Fibroblast of lung (primary cell): ENCODE measurements around the gene HBG1. TPM values are rescaled to one million over a fixed set of nuclear protein-coding genes. Genes with fewer than 3 reads are reported as not detected.

Source experiments
- DNase-seq, 2 donors: peaks; one replicate each; pipeline versions ENCODE4 v3.0.0 to v3.0.0-alpha.2; 2010; ENCODE audit warnings: low read depth in 2 of 2
- H2AFZ ChIP-seq: 2 replicates; pipeline ENCODE4 v1.5.1; 2012; ENCODE audit warnings: low read length, control low read depth, inconsistent platforms
- H3K27ac ChIP-seq: 2 replicates; pipeline ENCODE4 v1.5.1; 2011; ENCODE audit warnings: low read length, control low read depth; ENCODE audit not compliant: insufficient read depth
- H3K27me3 ChIP-seq: 2 replicates; pipeline ENCODE4 v1.5.1; 2011; ENCODE audit warnings: mild to moderate bottlenecking, low read length; ENCODE audit not compliant: control insufficient read depth, insufficient read depth
- H3K36me3 ChIP-seq: 2 replicates; pipeline ENCODE4 v1.5.1; 2011; ENCODE audit warnings: low read length; ENCODE audit not compliant: control insufficient read depth, insufficient read depth
- H3K4me1 ChIP-seq: 2 replicates; pipeline ENCODE4 v1.5.1; 2011; ENCODE audit warnings: low read length; ENCODE audit not compliant: control insufficient read depth, insufficient read depth; ENCODE audit errors: extremely low read depth
- H3K4me2 ChIP-seq: 2 replicates; pipeline ENCODE4 v1.5.1; 2011; ENCODE audit warnings: low read length, control low read depth; ENCODE audit not compliant: insufficient read depth; ENCODE audit errors: extremely low read depth
- H3K4me3 ChIP-seq, 4 experiments: fragments of 200-600 bp in 1 of 4; sonication (generic) in 1 of 4; replicated peaks in 1 of 4; 2 replicates each; pipeline ENCODE4 v1.5.1; 2011 to 2016; ENCODE audit warnings: low read length in 4 of 4, low read depth in 3 of 4, mild to moderate bottlenecking in 3 of 4, control low read depth in 2 of 4, inconsistent platforms in 1 of 4, mixed read lengths in 1 of 4; ENCODE audit not compliant: insufficient read depth in 1 of 4; ENCODE audit errors: control extremely low read depth in 1 of 4
- H3K79me2 ChIP-seq: 2 replicates; pipeline ENCODE4 v1.5.1; 2012; ENCODE audit warnings: mild to moderate bottlenecking, low read length, inconsistent platforms; ENCODE audit not compliant: control insufficient read depth, insufficient read depth
- H3K9ac ChIP-seq: 2 replicates; pipeline ENCODE4 v1.5.1; 2011; ENCODE audit warnings: mild to moderate bottlenecking, low read length, control low read depth; ENCODE audit not compliant: insufficient read depth
- H3K9me3 ChIP-seq: 2 replicates; pipeline ENCODE4 v1.5.1; 2012; ENCODE audit warnings: low read depth, low read length; ENCODE audit not compliant: control insufficient read depth, insufficient read depth
- H4K20me1 ChIP-seq: 2 replicates; pipeline ENCODE4 v1.5.1; 2011; ENCODE audit warnings: low read length; ENCODE audit not compliant: control insufficient read depth, insufficient read depth; ENCODE audit errors: extremely low read depth
- CTCF ChIP-seq, 2 donors: IDR thresholded peaks in 1 of 2; conservative IDR thresholded peaks in 1 of 2; 1 replicate in 1 of 2; 2 replicates in 1 of 2; pipeline ENCODE4 v1.5.1; 2011 to 2012; ENCODE audit warnings: low read length in 2 of 2, control low read depth in 1 of 2, inconsistent platforms in 1 of 2, low read depth in 1 of 2, mild to moderate bottlenecking in 1 of 2
- EZH2 ChIP-seq: IDR thresholded peaks from 2 replicates; pipeline ENCODE4 v1.5.1; 2012; ENCODE audit warnings: low read length, control low read depth, mild to moderate bottlenecking; ENCODE audit errors: missing control alignments
- polyA plus RNA-seq, 2 donors: library from polyadenylated mRNA; depleted of rRNA in 1 of 2; stranded (reverse) in 1 of 2; unstranded in 1 of 2; fragments of >200 nt; gene quantifications; 2 replicates each; pipeline ENCODE4 v1.2.1, GENCODE V29; 2011 to 2012; ENCODE audit warnings: missing spikeins in 1 of 2
- total RNA-seq: library from RNA; depleted of rRNA; stranded (reverse); fragments of >200 nt; gene quantifications from 2 replicates; pipeline ENCODE4 v1.2.1, GENCODE V29; 2014

HBG1 gene
- total and polyA plus RNA-seq, 2 donors (not counting 1 experiment from before 2014, with no cell fraction given): 0.41 TPM; not detected in 1

- no peaks in the 10 kb centered on the region for H3K27me3 ChIP-seq
- no peak for TF ChIP-seq CTCF (conservative IDR thresholded peaks at IDR 0.05 in 1 of 2, IDR thresholded peaks at IDR 0.05 in 1 of 2; ENCODE audit: low read depth in 1 of 2, low read length in 2 of 2)
- TF ChIP-seq EZH2: no peak
- peaks cover 4% of the 10 kb centered on the region for H3K4me1 ChIP-seq
- no peaks in the 10 kb centered on the region for H3K79me2 ChIP-seq
- no peaks in the 10 kb centered on the region for H4K20me1 ChIP-seq
- no peak overlapping the region for H2AFZ ChIP-seq
- no peaks in the 10 kb centered on the region for H3K9me3 ChIP-seq
- H3K4me3 ChIP-seq: no peak overlapping the region
- no peaks in the 10 kb centered on the region for H3K36me3 ChIP-seq
- no peak overlapping the region for H3K27ac ChIP-seq
- H3K9ac ChIP-seq: no peak overlapping the region
- peak in 1 of 2 donors; percentile 9 for DNase-seq
- H3K4me2 ChIP-seq: no peak overlapping the region
These were observed 43.4 kb upstream of the HBG1 start for GRCh38 chr11:5293028-5293427.

GRCh38 chr11:5291207-5291838 lies 41.7 kb upstream of the HBG1 start:
- Histone ChIP-seq H3K4me1 (peaks cover 2% of the 10 kb centered on the region), H3K79me2 (no peaks in the 10 kb centered on the region), H3K27ac (no peak overlapping the region), H3K4me2 (no peak overlapping the region), H2AFZ (no peak overlapping the region), H3K27me3 (no peaks in the 10 kb centered on the region), H3K9ac (no peak overlapping the region), H3K36me3 (no peaks in the 10 kb centered on the region), H4K20me1 (no peaks in the 10 kb centered on the region), H3K4me3 (no peak overlapping the region), H3K9me3 (no peaks in the 10 kb centered on the region)
- DNase-seq: peak; percentile 32 to 70
- peak; percentile 69 to 79 for TF ChIP-seq CTCF (conservative IDR thresholded peaks at IDR 0.05 in 1 of 2, IDR thresholded peaks at IDR 0.05 in 1 of 2; ENCODE audit: low read depth in 1 of 2, low read length in 2 of 2)
- TF ChIP-seq EZH2: no peak

- H3K4me2 ChIP-seq: no peak overlapping the region
- H2AFZ ChIP-seq: no peak overlapping the region
- no peaks in the 10 kb centered on the region for H4K20me1 ChIP-seq
- DNase-seq: no peak
- no peaks in the 10 kb centered on the region for H3K27me3 ChIP-seq
- H3K36me3 ChIP-seq: no peaks in the 10 kb centered on the region
- H3K27ac ChIP-seq: no peak overlapping the region
- TF ChIP-seq CTCF (conservative IDR thresholded peaks at IDR 0.05 in 1 of 2, IDR thresholded peaks at IDR 0.05 in 1 of 2; ENCODE audit: low read depth in 1 of 2, low read length in 2 of 2) (no peak), EZH2 (no peak)
- no peak overlapping the region for H3K9ac ChIP-seq
- no peak overlapping the region for H3K4me3 ChIP-seq
- H3K4me1 ChIP-seq: peaks cover 2% of the 10 kb centered on the region
- H3K9me3 ChIP-seq: no peaks in the 10 kb centered on the region
- H3K79me2 ChIP-seq: no peaks in the 10 kb centered on the region
These were observed 40.4 kb upstream of the HBG1 start for GRCh38 chr11:5290106-5290505.
